ENCODE measurements around the gene SPRR2G. TPM values are rescaled to one million over a fixed set of nuclear protein-coding genes. Genes with fewer than 3 reads are reported as not detected.
"Not testable (repeated sequence)": the region's sequence is repeated elsewhere in the genome, so short reads cannot be mapped to it uniquely, and the experiment has no call there.

SPRR2G gene
- polyA plus RNA-seq, 1 donor (not counting 4 experiments of a cell fraction or from before 2014, with no cell fraction given), result 6.2 TPM

DNA sequence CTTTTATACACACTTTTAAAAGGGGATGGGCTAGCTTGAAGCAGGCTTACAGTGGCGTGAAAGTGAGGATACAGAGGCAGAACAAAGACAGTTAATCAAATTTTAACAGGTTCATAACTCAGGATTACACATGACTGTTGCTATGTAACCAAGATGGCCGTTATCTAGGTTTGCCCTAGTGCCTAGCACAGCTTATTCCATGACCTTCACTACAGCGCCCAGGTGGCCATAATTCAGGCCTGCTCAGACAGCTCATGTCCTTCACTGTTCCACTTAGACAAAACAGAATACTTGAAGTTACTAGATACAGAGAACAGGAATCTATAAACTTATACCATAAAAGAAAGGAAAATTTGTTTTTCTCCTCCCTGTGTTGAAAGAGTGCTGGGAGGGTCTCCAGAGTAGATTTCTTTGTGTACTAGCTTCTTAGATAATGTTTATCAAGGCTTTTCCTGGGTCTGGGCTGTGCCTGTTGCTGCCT, 31.2 kb downstream of the SPRR2G start:
- dilution Hi-C loops (cut with MboI; ENCODE audit: extremely low pct_ligation_motif_present, low sequenced_read_pairs), result no loop called here
- TF ChIP-seq, protein P1, sequence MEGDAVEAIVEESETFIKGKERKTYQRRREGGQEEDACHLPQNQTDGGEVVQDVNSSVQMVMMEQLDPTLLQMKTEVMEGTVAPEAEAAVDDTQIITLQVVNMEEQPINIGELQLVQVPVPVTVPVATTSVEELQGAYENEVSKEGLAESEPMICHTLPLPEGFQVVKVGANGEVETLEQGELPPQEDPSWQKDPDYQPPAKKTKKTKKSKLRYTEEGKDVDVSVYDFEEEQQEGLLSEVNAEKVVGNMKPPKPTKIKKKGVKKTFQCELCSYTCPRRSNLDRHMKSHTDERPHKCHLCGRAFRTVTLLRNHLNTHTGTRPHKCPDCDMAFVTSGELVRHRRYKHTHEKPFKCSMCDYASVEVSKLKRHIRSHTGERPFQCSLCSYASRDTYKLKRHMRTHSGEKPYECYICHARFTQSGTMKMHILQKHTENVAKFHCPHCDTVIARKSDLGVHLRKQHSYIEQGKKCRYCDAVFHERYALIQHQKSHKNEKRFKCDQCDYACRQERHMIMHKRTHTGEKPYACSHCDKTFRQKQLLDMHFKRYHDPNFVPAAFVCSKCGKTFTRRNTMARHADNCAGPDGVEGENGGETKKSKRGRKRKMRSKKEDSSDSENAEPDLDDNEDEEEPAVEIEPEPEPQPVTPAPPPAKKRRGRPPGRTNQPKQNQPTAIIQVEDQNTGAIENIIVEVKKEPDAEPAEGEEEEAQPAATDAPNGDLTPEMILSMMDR (optimal IDR thresholded peaks at IDR 0.05 in 1 of 3, IDR thresholded peaks at IDR 0.05 in 1 of 3, conservative IDR thresholded peaks at IDR 0.05 in 1 of 3; ENCODE audit: extremely low read depth in 1 of 3, insufficient read depth in 2 of 3, low read length in 3 of 3), result no peak
- no peak for TF ChIP-seq EZH2 (IDR thresholded peaks at IDR 0.05; ENCODE audit: low read length)
- H3K9me3 ChIP-seq (ENCODE audit: control insufficient read depth, low read depth, low read length), result no peaks in the 10 kb centered on the region
- DNase-seq (ENCODE audit: low read depth, low spot score), result no peak
- H3K9ac ChIP-seq (ENCODE audit: control insufficient read depth, extremely low read depth, insufficient read depth, low read length), result no peak overlapping the region
- H3K4me1 ChIP-seq (ENCODE audit: control insufficient read depth, extremely low read depth, insufficient read depth, low read length), result peaks cover 21% of the 10 kb centered on the region
- H3K27ac ChIP-seq (ENCODE audit: control insufficient read depth, insufficient read depth, low read length), result no peak overlapping the region
- no peaks in the 10 kb centered on the region for H3K27me3 ChIP-seq (ENCODE audit: control insufficient read depth, extremely low read depth, insufficient read depth, low read length)
- peak; percentile 80 for FAIRE-seq
- no peak overlapping the region for H2AFZ ChIP-seq (ENCODE audit: control insufficient read depth, low read length)
- H3K9me1 ChIP-seq (ENCODE audit: control insufficient read depth, extremely low read depth, insufficient read depth, low read length), result no peaks in the 10 kb centered on the region
- no peaks in the 10 kb centered on the region for H4K20me1 ChIP-seq (ENCODE audit: control insufficient read depth, extremely low read depth, insufficient read depth, low read length)
- H3K79me2 ChIP-seq (ENCODE audit: control insufficient read depth, insufficient read depth, low read length), result no peaks in the 10 kb centered on the region
- H3K36me3 ChIP-seq (ENCODE audit: control insufficient read depth in 2 of 2, extremely low read depth in 1 of 2, insufficient read depth in 2 of 2, low read length in 2 of 2), result no peaks in the 10 kb centered on the region
- no peak overlapping the region for H3K4me2 ChIP-seq (ENCODE audit: control insufficient read depth, extremely low read depth, insufficient read depth, low read depth, low read length)
- H3K4me3 ChIP-seq (ENCODE audit: control insufficient read depth in 2 of 3, extremely low read depth in 1 of 3, insufficient read depth in 2 of 3, low read depth in 1 of 3, low read length in 3 of 3), result no peak overlapping the region

DNA sequence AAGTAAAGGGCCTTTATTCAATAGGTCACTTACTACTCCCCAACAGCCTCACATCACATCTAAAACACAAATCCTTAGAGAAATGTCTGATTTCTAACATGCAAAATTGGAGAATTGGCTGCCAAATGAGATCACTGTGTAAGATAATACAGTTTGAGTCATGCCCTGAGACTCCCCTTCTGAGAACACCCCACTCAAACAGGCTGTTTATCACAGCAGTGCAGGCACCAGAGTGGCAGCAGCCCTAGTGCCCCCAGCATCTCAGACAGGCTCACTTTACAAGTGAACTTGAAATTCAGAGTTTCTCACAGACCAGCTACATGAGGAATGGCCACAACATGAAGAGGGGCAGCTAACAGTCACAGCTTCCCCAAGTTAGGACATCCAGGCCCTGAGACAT, 35.4 kb downstream of the SPRR2G start:
- H3K9me3 ChIP-seq (ENCODE audit: control insufficient read depth, low read depth, low read length); H2AFZ ChIP-seq (ENCODE audit: control insufficient read depth, low read length); H3K9ac ChIP-seq (ENCODE audit: control insufficient read depth, extremely low read depth, insufficient read depth, low read length); H4K20me1 ChIP-seq (ENCODE audit: control insufficient read depth, extremely low read depth, insufficient read depth, low read length); H3K4me1 ChIP-seq (ENCODE audit: control insufficient read depth, extremely low read depth, insufficient read depth, low read length); dilution Hi-C loops (cut with MboI; ENCODE audit: extremely low pct_ligation_motif_present, low sequenced_read_pairs); H3K9me1 ChIP-seq (ENCODE audit: control insufficient read depth, extremely low read depth, insufficient read depth, low read length); H3K79me2 ChIP-seq (ENCODE audit: control insufficient read depth, insufficient read depth, low read length); H3K27me3 ChIP-seq (ENCODE audit: control insufficient read depth, extremely low read depth, insufficient read depth, low read length); H3K4me2 ChIP-seq (ENCODE audit: control insufficient read depth, extremely low read depth, insufficient read depth, low read depth, low read length); FAIRE-seq; H3K36me3 ChIP-seq (ENCODE audit: control insufficient read depth in 2 of 2, extremely low read depth in 1 of 2, insufficient read depth in 2 of 2, low read length in 2 of 2); H3K4me3 ChIP-seq (ENCODE audit: control insufficient read depth in 2 of 3, extremely low read depth in 1 of 3, insufficient read depth in 2 of 3, low read depth in 1 of 3, low read length in 3 of 3); H3K27ac ChIP-seq (ENCODE audit: control insufficient read depth, insufficient read depth, low read length); DNase-seq (ENCODE audit: low read depth, low spot score): not testable (repeated sequence)

DNA sequence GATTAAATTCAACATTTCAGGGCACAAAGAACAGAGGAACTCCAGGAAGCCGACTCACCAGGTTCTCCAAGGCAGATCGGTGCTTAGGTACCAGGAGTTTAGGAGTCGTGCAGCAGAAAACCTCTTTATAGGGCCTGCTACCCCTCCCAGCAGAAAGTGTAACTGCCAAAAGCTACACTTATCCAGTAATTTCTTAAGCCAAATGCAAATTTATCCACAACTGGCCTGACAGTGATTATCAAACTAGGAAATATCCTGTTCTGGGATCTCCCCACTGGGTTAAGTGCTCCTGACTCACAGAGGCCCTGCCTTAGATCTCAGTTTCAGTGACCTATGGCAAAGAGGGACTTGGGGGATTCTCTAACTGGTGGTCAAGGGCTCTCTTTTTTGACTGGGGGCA, 37.3 kb downstream of the SPRR2G start, which contains the start of gene SPRR2F:
Gene SPRR2F, minus strand, starts transcription at position 101 of the 400 bp plus-strand sequence. CDS start 783 bp downstream, outside the sequence.
- Histone ChIP-seq H3K4me2 (ENCODE audit: control insufficient read depth, extremely low read depth, insufficient read depth, low read depth, low read length) (no peak within 1 kb of the TSS), H3K36me3 (ENCODE audit: control insufficient read depth in 2 of 2, extremely low read depth in 1 of 2, insufficient read depth in 2 of 2, low read length in 2 of 2) (no peaks in the 10 kb centered on the region), H3K9me1 (ENCODE audit: control insufficient read depth, extremely low read depth, insufficient read depth, low read length) (no peaks in the 10 kb centered on the region), H3K79me2 (ENCODE audit: control insufficient read depth, insufficient read depth, low read length) (no peaks in the 10 kb centered on the region), H3K27ac (ENCODE audit: control insufficient read depth, insufficient read depth, low read length) (no peak within 1 kb of the TSS), H3K9ac (ENCODE audit: control insufficient read depth, extremely low read depth, insufficient read depth, low read length) (no peak within 1 kb of the TSS), H3K27me3 (ENCODE audit: control insufficient read depth, extremely low read depth, insufficient read depth, low read length) (no peaks in the 10 kb centered on the region), H3K4me3 (ENCODE audit: control insufficient read depth in 2 of 3, extremely low read depth in 1 of 3, insufficient read depth in 2 of 3, low read depth in 1 of 3, low read length in 3 of 3) (no peak within 1 kb of the TSS), H4K20me1 (ENCODE audit: control insufficient read depth, extremely low read depth, insufficient read depth, low read length) (no peaks in the 10 kb centered on the region), H3K4me1 (ENCODE audit: control insufficient read depth, extremely low read depth, insufficient read depth, low read length) (peaks cover 5% of the 10 kb centered on the region), H2AFZ (ENCODE audit: control insufficient read depth, low read length) (no peak within 1 kb of the TSS), H3K9me3 (ENCODE audit: control insufficient read depth, low read depth, low read length) (no peaks in the 10 kb centered on the region)
- no peak for DNase-seq (ENCODE audit: low read depth, low spot score)
- TF ChIP-seq, protein P1 (optimal IDR thresholded peaks at IDR 0.05 in 1 of 3, IDR thresholded peaks at IDR 0.05 in 1 of 3, conservative IDR thresholded peaks at IDR 0.05 in 1 of 3; ENCODE audit: extremely low read depth in 1 of 3, insufficient read depth in 2 of 3, low read length in 3 of 3), result no peak
- TF ChIP-seq EZH2 (IDR thresholded peaks at IDR 0.05; ENCODE audit: low read length), result no peak
- no peak for FAIRE-seq
- dilution Hi-C loops (cut with MboI; ENCODE audit: extremely low pct_ligation_motif_present, low sequenced_read_pairs), result no loop called here

DNA sequence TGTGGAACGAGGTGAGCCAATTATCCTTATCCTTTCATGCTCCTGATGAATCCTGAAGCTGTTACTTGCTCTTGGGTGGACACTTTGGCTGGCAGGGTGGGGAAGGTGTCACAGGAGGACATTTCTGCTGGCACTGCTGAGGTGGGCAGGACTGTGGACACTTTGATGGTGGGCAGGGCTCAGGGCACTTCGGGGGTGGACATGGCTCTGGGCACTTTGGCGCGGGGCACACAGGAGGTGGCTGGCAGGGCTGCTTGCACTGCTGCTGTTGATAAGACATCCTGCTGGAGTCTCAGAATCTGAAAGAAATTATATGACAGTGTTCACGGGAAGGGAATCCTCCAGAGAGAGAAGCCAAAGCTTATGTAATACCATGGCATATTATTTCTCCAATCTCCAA, 38.2 kb downstream of the SPRR2G start:
- DNase-seq (ENCODE audit: low read depth, low spot score); H3K9ac ChIP-seq (ENCODE audit: control insufficient read depth, extremely low read depth, insufficient read depth, low read length); H3K79me2 ChIP-seq (ENCODE audit: control insufficient read depth, insufficient read depth, low read length); H3K4me2 ChIP-seq (ENCODE audit: control insufficient read depth, extremely low read depth, insufficient read depth, low read depth, low read length); H4K20me1 ChIP-seq (ENCODE audit: control insufficient read depth, extremely low read depth, insufficient read depth, low read length); H3K4me1 ChIP-seq (ENCODE audit: control insufficient read depth, extremely low read depth, insufficient read depth, low read length); H2AFZ ChIP-seq (ENCODE audit: control insufficient read depth, low read length); H3K36me3 ChIP-seq (ENCODE audit: control insufficient read depth in 2 of 2, extremely low read depth in 1 of 2, insufficient read depth in 2 of 2, low read length in 2 of 2); H3K9me1 ChIP-seq (ENCODE audit: control insufficient read depth, extremely low read depth, insufficient read depth, low read length); H3K27me3 ChIP-seq (ENCODE audit: control insufficient read depth, extremely low read depth, insufficient read depth, low read length); H3K27ac ChIP-seq (ENCODE audit: control insufficient read depth, insufficient read depth, low read length); H3K4me3 ChIP-seq (ENCODE audit: control insufficient read depth in 2 of 3, extremely low read depth in 1 of 3, insufficient read depth in 2 of 3, low read depth in 1 of 3, low read length in 3 of 3); H3K9me3 ChIP-seq (ENCODE audit: control insufficient read depth, low read depth, low read length); FAIRE-seq; dilution Hi-C loops (cut with MboI; ENCODE audit: extremely low pct_ligation_motif_present, low sequenced_read_pairs): not testable (repeated sequence)

All from keratinocyte (primary cell).